H9 (cell line): ENCODE measurements around the gene TTC9B. TPM values are rescaled to one million over a fixed set of nuclear protein-coding genes. Genes with fewer than 3 reads are reported as not detected.

Experiments
- DNase-seq: peaks from one replicate; pipeline ENCODE4 v3.0.0-alpha.2; 2017
- H2AFZ ChIP-seq: one replicate; pipeline ENCODE4 v1.6.1; 2013; ENCODE audit warnings: mild to moderate bottlenecking, low read length, control low read depth, moderate library complexity
- H2AK5ac ChIP-seq: 2 replicates; pipeline ENCODE4 v1.6.1; 2013; ENCODE audit warnings: low read length, control low read depth, mixed read lengths; ENCODE audit not compliant: insufficient read length
- H2BK120ac ChIP-seq: one replicate; pipeline ENCODE4 v1.6.1; 2013; ENCODE audit warnings: low read depth, mild to moderate bottlenecking, low read length, control low read depth, inconsistent platforms; ENCODE audit not compliant: poor library complexity, severe bottlenecking
- H2BK12ac ChIP-seq: 2 replicates; pipeline ENCODE4 v1.6.1; 2013; ENCODE audit warnings: low read length, control low read depth, mixed read lengths, low read depth; ENCODE audit not compliant: insufficient read length
- H2BK15ac ChIP-seq: 2 replicates; pipeline ENCODE4 v1.6.1; 2013; ENCODE audit warnings: low read depth, low read length, control low read depth
- H2BK20ac ChIP-seq: one replicate; pipeline ENCODE4 v1.6.1; 2013; ENCODE audit warnings: low read depth, mild to moderate bottlenecking, low read length, control low read depth, inconsistent platforms; ENCODE audit not compliant: poor library complexity, severe bottlenecking
- H2BK5ac ChIP-seq: 2 replicates; pipeline ENCODE4 v1.6.1; 2013; ENCODE audit warnings: low read length, control low read depth, mixed read lengths; ENCODE audit not compliant: insufficient read length
- H3K14ac ChIP-seq: 2 replicates; pipeline ENCODE4 v1.6.1; 2013; ENCODE audit warnings: low read length, control low read depth; ENCODE audit not compliant: insufficient read depth
- H3K18ac ChIP-seq: 2 replicates; pipeline ENCODE4 v1.6.1; 2013; ENCODE audit warnings: low read depth, mild to moderate bottlenecking, mixed read lengths, low read length, control low read depth; ENCODE audit not compliant: insufficient read length
- H3K23ac ChIP-seq: 2 replicates; pipeline ENCODE4 v1.6.1; 2013; ENCODE audit warnings: low read length, control low read depth, mixed read lengths, low read depth; ENCODE audit not compliant: insufficient read length
- H3K23me2 ChIP-seq: 2 replicates; pipeline ENCODE4 v1.6.1; 2013; ENCODE audit warnings: low read depth, mild to moderate bottlenecking, mixed read lengths, low read length, control low read depth; ENCODE audit not compliant: insufficient read length, poor library complexity, severe bottlenecking
- H3K27ac ChIP-seq: 2 replicates; pipeline ENCODE4 v1.5.1; 2013; ENCODE audit warnings: low read length, control low read depth, mixed read lengths, low read depth; ENCODE audit not compliant: insufficient read length
- H3K27me3 ChIP-seq: 2 replicates; pipeline ENCODE4 v1.6.1; 2013; ENCODE audit warnings: low read length, control low read depth, inconsistent platforms; ENCODE audit not compliant: insufficient read depth
- H3K4ac ChIP-seq: 2 replicates; pipeline ENCODE4 v1.6.1; 2013; ENCODE audit warnings: low read depth, mild to moderate bottlenecking, control low read depth, inconsistent platforms, low read length, moderate library complexity
- H3K4me1 ChIP-seq: 2 replicates; pipeline ENCODE4 v1.6.1; 2013; ENCODE audit warnings: low read length, control low read depth, inconsistent platforms; ENCODE audit not compliant: insufficient read depth
- H3K4me2 ChIP-seq: 2 replicates; pipeline ENCODE4 v1.6.1; 2013; ENCODE audit warnings: low read length, control low read depth, mixed read lengths; ENCODE audit not compliant: insufficient read length, insufficient read depth
- H3K56ac ChIP-seq: 2 replicates; pipeline ENCODE4 v1.6.1; 2013; ENCODE audit warnings: low read depth, mild to moderate bottlenecking, mixed read lengths, low read length, control low read depth; ENCODE audit not compliant: insufficient read length
- H3K79me1 ChIP-seq: 2 replicates; pipeline ENCODE4 v1.6.1; 2013; ENCODE audit warnings: low read depth, mild to moderate bottlenecking, moderate library complexity, low read length, control low read depth, inconsistent platforms; ENCODE audit not compliant: insufficient read depth, poor library complexity, severe bottlenecking
- H3K79me2 ChIP-seq: 2 replicates; pipeline ENCODE4 v1.6.1; 2013; ENCODE audit warnings: low read length, control low read depth, inconsistent platforms; ENCODE audit not compliant: insufficient read depth
- H3K9ac ChIP-seq: 2 replicates; pipeline ENCODE4 v1.6.1; 2013; ENCODE audit warnings: low read length, control low read depth, mixed read lengths; ENCODE audit not compliant: insufficient read length; ENCODE audit errors: extremely low read depth
- H3K9me3 ChIP-seq: one replicate; pipeline ENCODE4 v1.6.1; 2013; ENCODE audit warnings: low read depth, low read length, inconsistent platforms; ENCODE audit not compliant: control insufficient read depth
- H3T11ph ChIP-seq: one replicate; pipeline ENCODE4 v1.6.1; 2013; ENCODE audit warnings: mild to moderate bottlenecking, low read length, control low read depth, inconsistent platforms
- H4K20me1 ChIP-seq: one replicate; pipeline ENCODE4 v1.6.1; 2013; ENCODE audit not compliant: control insufficient read depth, insufficient read length, insufficient read depth
- H4K5ac ChIP-seq: 2 replicates; pipeline ENCODE4 v1.6.1; 2013; ENCODE audit warnings: low read depth, mild to moderate bottlenecking, mixed read lengths, low read length, control low read depth; ENCODE audit not compliant: insufficient read length
- H4K8ac ChIP-seq: replicated peaks from 2 replicates; pipeline ENCODE4 v1.6.1; 2013; ENCODE audit warnings: low read length, control low read depth, mixed read lengths, low read depth; ENCODE audit not compliant: insufficient read length
- H4K91ac ChIP-seq: 2 replicates; pipeline ENCODE4 v1.6.1; 2013; ENCODE audit warnings: low read depth, mild to moderate bottlenecking, moderate library complexity, mixed read lengths, low read length, control low read depth; ENCODE audit not compliant: insufficient read length
- H3K27ac Mint-ChIP-seq, 3 experiments: 2 replicates in 2 of 3; 3 replicates in 1 of 3; pipeline ENCODE4 v1.8.0; 2020 to 2021; ENCODE audit warnings: mixed read lengths in 3 of 3, mild to moderate bottlenecking in 1 of 3, moderate library complexity in 1 of 3
- H3K27me3 Mint-ChIP-seq: 2 replicates; pipeline ENCODE4 v1.8.0; 2021; ENCODE audit warnings: low read depth, mild to moderate bottlenecking, moderate library complexity, mixed read lengths
- H3K36me3 Mint-ChIP-seq, 3 experiments: 2 replicates in 2 of 3; 3 replicates in 1 of 3; pipeline ENCODE4 v1.8.0; 2020 to 2021; ENCODE audit warnings: low read depth in 3 of 3, mixed read lengths in 3 of 3; ENCODE audit not compliant: insufficient read depth in 1 of 3
- H3K4me1 Mint-ChIP-seq, 2 experiments: 2 replicates each; pipeline ENCODE4 v1.8.0; 2020; ENCODE audit warnings: mixed read lengths in 2 of 2
- H3K4me3 Mint-ChIP-seq, 2 experiments: 2 replicates in 1 of 2; 3 replicates in 1 of 2; pipeline ENCODE4 v1.8.0; 2020 to 2021; ENCODE audit warnings: mild to moderate bottlenecking in 2 of 2, mixed read lengths in 2 of 2, moderate library complexity in 1 of 2
- H3K9me3 Mint-ChIP-seq, 2 experiments: 2 replicates in 1 of 2; 3 replicates in 1 of 2; pipeline ENCODE4 v1.8.0; 2020; ENCODE audit warnings: mild to moderate bottlenecking in 2 of 2, mixed read lengths in 2 of 2, moderate library complexity in 1 of 2
- WGBS: extraction: QIAGEN DNeasy Blood & Tissue Kit; methylation state at CpG from one replicate; pipeline ENCODE4 v1.1.7; 2013; ENCODE audit warnings: missing lambda C conversion rate, low lambda C conversion rate, mixed read lengths; ENCODE audit not compliant: insufficient read length; ENCODE audit errors: extremely low coverage; 5-methylcytosine and 5-hydroxymethylcytosine counted together
- total RNA-seq: library from RNA; stranded (reverse); gene quantifications from 2 replicates; pipeline ENCODE4 v1.2.1, GENCODE V29; 2021
- TF ChIP-seq, protein P1 (sequence below): fragments of 200-600 bp; sonication (generic); conservative IDR thresholded peaks from 3 replicates; pipeline ENCODE4 v1.8.0; 2021; ENCODE audit warnings: antibody characterized with exemption, mild to moderate bottlenecking

TTC9B gene
- total RNA-seq, 1 experiment from 2014 or later: 0.15 TPM

DNA sequence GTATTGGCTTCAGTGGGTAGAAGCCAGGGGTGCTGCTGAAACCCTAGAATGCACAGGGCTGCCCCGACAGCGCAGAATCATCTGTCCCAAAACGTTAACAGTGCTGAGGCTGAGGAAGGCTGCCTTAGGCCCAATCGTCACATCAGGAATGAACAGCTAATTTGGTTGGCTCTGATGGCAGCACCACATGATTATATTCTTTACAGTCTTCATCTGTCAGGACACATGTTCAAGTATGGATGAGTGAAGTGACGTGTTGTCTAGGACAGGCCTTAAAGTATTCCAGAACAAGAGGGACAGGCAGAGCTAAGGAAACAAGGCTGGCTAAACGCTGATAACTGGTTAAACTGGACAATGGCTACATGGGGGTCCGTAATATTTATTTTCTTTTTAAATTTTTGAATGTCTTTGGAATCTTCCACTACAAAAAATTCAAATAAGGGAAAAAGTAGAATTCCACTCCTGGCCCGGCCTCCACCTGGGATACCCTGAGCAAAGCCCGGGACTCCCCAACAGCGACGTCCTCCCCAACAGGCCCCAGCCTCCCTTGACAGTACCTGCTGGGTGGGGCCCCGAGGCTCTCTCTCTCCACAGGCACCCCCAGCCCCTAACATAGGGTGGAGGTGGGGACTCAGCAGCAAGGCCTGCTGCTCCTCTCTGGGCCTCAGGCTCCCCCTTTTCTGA lies 23.1 kb upstream of the TTC9B start:
- no peak overlapping the region for H2BK12ac ChIP-seq
- no peaks in the 10 kb centered on the region for H3K79me1 ChIP-seq
- Mint-ChIP-seq H3K4me1 (peaks cover 4 to 8% of the 10 kb centered on the region in 2 experiments; a peak in 2 of 4 replicates), H3K36me3 (peaks cover 7 to 47% (median 34%) of the 10 kb centered on the region in 3 experiments; a peak in 6 of 7 replicates), H3K4me3 (no peak overlapping the region), H3K27ac (no peak overlapping the region), H3K9me3 (no peaks in the 10 kb centered on the region), H3K27me3 (no peaks in the 10 kb centered on the region)
- H3K23ac ChIP-seq: no peak overlapping the region
- no peak overlapping the region for H2BK120ac ChIP-seq
- H3K79me2 ChIP-seq: no peaks in the 10 kb centered on the region; the same call in 1 of the 2 replicates
- H3K23me2 ChIP-seq: no peaks in the 10 kb centered on the region
- no peak overlapping the region for H4K8ac ChIP-seq
- no peak overlapping the region for H4K91ac ChIP-seq
- no peak overlapping the region for H3K4ac ChIP-seq
- H2BK20ac ChIP-seq: no peak overlapping the region
- no peak overlapping the region for H2AFZ ChIP-seq
- no CpG with 5 or more reads among the region's 12 CpGs for WGBS
- H3K4me1 ChIP-seq: no peaks in the 10 kb centered on the region; the same call in 1 of the 2 replicates
- no peaks in the 10 kb centered on the region for H3K27me3 ChIP-seq
- no peak overlapping the region for H2AK5ac ChIP-seq
- no peak overlapping the region for H3K27ac ChIP-seq
- H4K20me1 ChIP-seq: no peaks in the 10 kb centered on the region
- H3K9ac ChIP-seq: no peak overlapping the region
- H3K14ac ChIP-seq: no peak overlapping the region
- no peak overlapping the region for H2BK5ac ChIP-seq
- H4K5ac ChIP-seq: no peak overlapping the region
- H2BK15ac ChIP-seq: no peak overlapping the region
- TF ChIP-seq, protein P1, sequence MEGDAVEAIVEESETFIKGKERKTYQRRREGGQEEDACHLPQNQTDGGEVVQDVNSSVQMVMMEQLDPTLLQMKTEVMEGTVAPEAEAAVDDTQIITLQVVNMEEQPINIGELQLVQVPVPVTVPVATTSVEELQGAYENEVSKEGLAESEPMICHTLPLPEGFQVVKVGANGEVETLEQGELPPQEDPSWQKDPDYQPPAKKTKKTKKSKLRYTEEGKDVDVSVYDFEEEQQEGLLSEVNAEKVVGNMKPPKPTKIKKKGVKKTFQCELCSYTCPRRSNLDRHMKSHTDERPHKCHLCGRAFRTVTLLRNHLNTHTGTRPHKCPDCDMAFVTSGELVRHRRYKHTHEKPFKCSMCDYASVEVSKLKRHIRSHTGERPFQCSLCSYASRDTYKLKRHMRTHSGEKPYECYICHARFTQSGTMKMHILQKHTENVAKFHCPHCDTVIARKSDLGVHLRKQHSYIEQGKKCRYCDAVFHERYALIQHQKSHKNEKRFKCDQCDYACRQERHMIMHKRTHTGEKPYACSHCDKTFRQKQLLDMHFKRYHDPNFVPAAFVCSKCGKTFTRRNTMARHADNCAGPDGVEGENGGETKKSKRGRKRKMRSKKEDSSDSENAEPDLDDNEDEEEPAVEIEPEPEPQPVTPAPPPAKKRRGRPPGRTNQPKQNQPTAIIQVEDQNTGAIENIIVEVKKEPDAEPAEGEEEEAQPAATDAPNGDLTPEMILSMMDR: no peak
- no peak overlapping the region for H3T11ph ChIP-seq
- H3K9me3 ChIP-seq: no peaks in the 10 kb centered on the region
- no peak overlapping the region for H3K56ac ChIP-seq
- no peak overlapping the region for H3K18ac ChIP-seq
- no peak overlapping the region for H3K4me2 ChIP-seq
- DNase-seq: no peak
